HCT116 (cell line): ENCODE measurements around the gene CRHR2. TPM values are rescaled to one million over a fixed set of nuclear protein-coding genes. Genes with fewer than 3 reads are reported as not detected.

Source experiments
- ATAC-seq: fragments of 200-7000 bp; cut with Tn5 transposase; 2 replicates; pipeline ENCODE4 v1.9.1; 2020; ENCODE audit warnings: mild to moderate bottlenecking, moderate library complexity
- BruUV-seq: library from RNA; stranded (reverse); fragments of 400-500 nt; replicated peaks from 2 replicates; lab custom pipeline; 2021; lab: Mats Ljungman, UMichigan
- CTCF ChIA-PET: fragments of 300-600 bp; sonication (Branson Sonifier 250); formaldehyde crosslinking; loops from one replicate; lab custom pipeline; 2021; ENCODE audit warnings: antibody characterized with exemption; lab: Charles Lee
- POLR2A ChIA-PET: fragments of 300-600, 350-600 bp; sonication (Branson Sonifier 250); formaldehyde crosslinking; loops from one replicate; lab custom pipeline; 2021; ENCODE audit warnings: antibody characterized with exemption; lab: Charles Lee
- RAD21 ChIA-PET, 2 experiments: fragments of 300-600 bp; sonication (Branson Sonifier 250); formaldehyde crosslinking; loops; one replicate each; lab custom pipeline; 2023; ENCODE audit warnings: low total read pairs in 2 of 2; ENCODE audit not compliant: uncharacterized antibody in 2 of 2, unreplicated experiment in 2 of 2, low non-redundant PET in 1 of 2; lab: Charles Lee
- DNase-seq: peaks from one replicate; pipeline ENCODE4 v3.0.0-alpha.2; 2010; ENCODE audit warnings: low read depth, low spot score
- H2AFZ ChIP-seq: fragments of 200-600 bp; shearing (Covaris generic), sonication (generic); 2 replicates; pipeline ENCODE4 v1.6.1; 2017; ENCODE audit warnings: low read depth, mixed run types, mixed read lengths, antibody characterized with exemption, low read length; ENCODE audit not compliant: poor library complexity, severe bottlenecking
- H3K27ac ChIP-seq: 2 replicates; pipeline ENCODE4 v1.5.1; 2012; ENCODE audit warnings: low read depth, low read length
- H3K27me3 ChIP-seq: fragments of 200-600 bp; sonication (generic); 2 replicates; pipeline ENCODE4 v1.6.1; 2016; ENCODE audit warnings: mixed run types, low read length, mixed read lengths; ENCODE audit not compliant: insufficient read depth
- H3K36me3 ChIP-seq, 2 experiments: fragments of 200-500 bp in 1 of 2; fragments of 200-600 bp in 1 of 2; sonication (Bioruptor generic) in 1 of 2; sonication (generic) in 1 of 2; 2 replicates each; pipeline versions ENCODE4 v1.5.1 to v1.6.1; 2014 to 2016; ENCODE audit warnings: low read length in 2 of 2, inconsistent platforms in 1 of 2, mixed read lengths in 1 of 2, mixed run types in 1 of 2; ENCODE audit not compliant: insufficient read depth in 2 of 2, control insufficient read depth in 1 of 2
- H3K4me1 ChIP-seq, 2 experiments: fragments of 200-600 bp in 1 of 2; sonication (generic) in 1 of 2; 2 replicates each; pipeline versions ENCODE4 v1.5.1 to v1.6.1; 2012 to 2017; ENCODE audit warnings: low read length in 2 of 2, inconsistent platforms in 1 of 2, mild to moderate bottlenecking in 1 of 2, mixed read lengths in 1 of 2, mixed run types in 1 of 2, moderate library complexity in 1 of 2; ENCODE audit not compliant: insufficient read depth in 2 of 2, control insufficient read depth in 1 of 2
- H3K4me2 ChIP-seq: fragments of 200-600 bp; sonication (generic); 2 replicates; pipeline ENCODE4 v1.6.1; 2017; ENCODE audit warnings: mixed run types, low read length, mixed read lengths
- H3K4me3 ChIP-seq, 2 experiments: fragments of 200-600 bp in 1 of 2; sonication (generic) in 1 of 2; replicated peaks in 1 of 2; 2 replicates each; pipeline ENCODE4 v1.5.1; 2011 to 2016; ENCODE audit warnings: low read length in 2 of 2, control low read depth in 1 of 2, low read depth in 1 of 2, mild to moderate bottlenecking in 1 of 2, mixed read lengths in 1 of 2, mixed run types in 1 of 2
- H3K79me2 ChIP-seq: fragments of 200-600 bp; sonication (generic); 2 replicates; pipeline ENCODE4 v1.6.1; 2017; ENCODE audit warnings: mild to moderate bottlenecking, mixed run types, low read length, moderate library complexity, mixed read lengths; ENCODE audit not compliant: insufficient read depth
- H3K9ac ChIP-seq: fragments of 200-600 bp; sonication (generic); 2 replicates; pipeline ENCODE4 v1.6.1; 2016; ENCODE audit warnings: low read length, mixed read lengths
- H3K9me2 ChIP-seq: fragments of 200-600 bp; sonication (generic), shearing (Covaris generic); 2 replicates; pipeline ENCODE4 v1.6.1; 2017; ENCODE audit warnings: mixed run types, mild to moderate bottlenecking, moderate library complexity; ENCODE audit not compliant: insufficient read depth
- H3K9me3 ChIP-seq, 2 experiments: fragments of 200-500 bp in 1 of 2; fragments of 200-600 bp in 1 of 2; sonication (Bioruptor generic) in 1 of 2; sonication (generic) in 1 of 2; 2 replicates each; pipeline ENCODE4 v1.6.1; 2014 to 2017; ENCODE audit warnings: low read length in 2 of 2, mixed read lengths in 2 of 2, inconsistent platforms in 1 of 2, low read depth in 1 of 2, mild to moderate bottlenecking in 1 of 2, mixed run types in 1 of 2, moderate library complexity in 1 of 2; ENCODE audit not compliant: control insufficient read depth in 1 of 2, insufficient read depth in 1 of 2
- H4K20me1 ChIP-seq: fragments of 200-600 bp; sonication (generic), shearing (Covaris generic); 2 replicates; pipeline ENCODE4 v1.6.1; 2017; ENCODE audit warnings: mixed run types, mild to moderate bottlenecking, moderate library complexity; ENCODE audit not compliant: insufficient read depth
- EGR1 ChIP-seq: IDR thresholded peaks from 2 replicates; pipeline ENCODE4 v1.6.1; 2012; ENCODE audit warnings: low read depth
- EZH2phosphoT487 ChIP-seq: fragments of 200-600 bp; IDR thresholded peaks from 2 replicates; pipeline ENCODE4 v1.6.1; 2018; ENCODE audit warnings: antibody characterized with exemption, borderline replicate concordance
- FOSL1 ChIP-seq: IDR thresholded peaks from 2 replicates; pipeline ENCODE4 v1.6.1; 2012; ENCODE audit warnings: low read depth
- JUND ChIP-seq: IDR thresholded peaks from 2 replicates; pipeline ENCODE4 v1.6.1; 2012
- SIN3A ChIP-seq: IDR thresholded peaks from 2 replicates; pipeline ENCODE4 v1.6.1; 2012; ENCODE audit warnings: low read depth
- SP1 ChIP-seq: IDR thresholded peaks from 2 replicates; pipeline ENCODE4 v1.6.1; 2012; ENCODE audit warnings: low read depth
- TCF7L2 ChIP-seq: IDR thresholded peaks from 2 replicates; pipeline ENCODE4 v1.7.0; 2011; ENCODE audit warnings: borderline replicate concordance, inconsistent platforms; ENCODE audit not compliant: insufficient read depth, insufficient read length; ENCODE audit errors: extremely low read depth
- YY1 ChIP-seq: IDR thresholded peaks from 2 replicates; pipeline ENCODE4 v1.6.1; 2011; ENCODE audit warnings: low read length, low read depth, moderate library complexity, mild to moderate bottlenecking; ENCODE audit not compliant: insufficient replicate concordance; ENCODE audit errors: extremely low read depth
- ZNF274 ChIP-seq: fragments of 200-500 bp; sonication (Bioruptor generic); IDR thresholded peaks from 2 replicates; pipeline ENCODE4 v1.6.1; 2014; ENCODE audit warnings: mild to moderate bottlenecking, low read depth, low read length, inconsistent platforms
- intact Hi-C: fragments of 100-400 bp; cut with micrococcal nuclease; formaldehyde crosslinking; loops from 2 replicates; pipeline ENCODE4 v1.10.0; 2022
- total RNA-seq: library from RNA; stranded (reverse); gene quantifications from one replicate; pipeline ENCODE4 v1.2.1, GENCODE V29; 2021; ENCODE audit not compliant: unreplicated experiment
- TF ChIP-seq, protein P1 (sequence below): IDR thresholded peaks from 2 replicates; pipeline ENCODE4 v1.6.1; 2012; ENCODE audit warnings: low read depth
- TF ChIP-seq, protein P2 (sequence below): IDR thresholded peaks from 2 replicates; pipeline ENCODE4 v1.6.1; 2011; ENCODE audit warnings: mild to moderate bottlenecking, low read length, moderate library complexity; ENCODE audit not compliant: insufficient replicate concordance; ENCODE audit errors: extremely low read depth
- TF ChIP-seq, protein P3 (sequence below): IDR thresholded peaks from 2 replicates; pipeline ENCODE4 v1.6.1; 2012
- TF ChIP-seq, protein P4 (sequence below), 3 experiments: fragments of 200-600 bp in 1 of 3; sonication (generic) in 1 of 3; IDR thresholded peaks in 2 of 3; conservative IDR thresholded peaks in 1 of 3; 2 replicates each; pipeline ENCODE4 v1.5.1; 2012 to 2017; ENCODE audit warnings: low read depth in 2 of 3, low read length in 2 of 3, antibody characterized with exemption in 1 of 3, borderline replicate concordance in 1 of 3, control low read depth in 1 of 3, mild to moderate bottlenecking in 1 of 3, mixed read lengths in 1 of 3, mixed run types in 1 of 3, moderate library complexity in 1 of 3; ENCODE audit not compliant: insufficient read depth in 1 of 3
- TF ChIP-seq, protein P5 (sequence below): IDR thresholded peaks from 2 replicates; pipeline ENCODE4 v1.6.1; 2012

The CRHR2 gene
- total RNA-seq, 1 experiment from 2014 or later = not detected

DNA sequence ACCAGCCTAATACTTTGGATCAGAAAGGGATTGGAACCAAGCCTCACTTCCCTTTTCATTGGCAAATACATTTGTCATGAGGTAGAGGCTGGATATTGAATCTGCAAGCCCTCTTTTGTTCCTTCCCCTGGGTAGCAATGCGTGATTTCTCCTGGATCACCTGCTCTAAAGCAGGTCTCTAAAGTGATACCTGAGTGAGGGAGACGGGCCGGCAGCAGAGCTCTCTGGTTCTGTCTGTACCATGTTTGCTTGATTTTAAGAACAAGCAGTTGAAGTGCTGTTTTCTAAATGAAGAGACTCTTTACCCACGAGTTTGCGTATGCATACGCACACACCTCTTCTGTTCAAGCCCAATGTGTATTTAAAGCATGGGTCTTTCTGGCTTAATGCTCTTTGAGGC is 46.5 kb downstream of the CRHR2 start:
- Histone ChIP-seq H3K9me2 (no peaks in the 10 kb centered on the region), H3K9me3 (no peaks in the 10 kb centered on the region), H3K4me3 (no peak overlapping the region), H3K9ac (no peak overlapping the region), H3K4me2 (no peak overlapping the region), H3K79me2 (no peaks in the 10 kb centered on the region; the same call in 1 of the 2 replicates), H4K20me1 (no peaks in the 10 kb centered on the region), H2AFZ (no peak overlapping the region), H3K27me3 (no peaks in the 10 kb centered on the region), H3K36me3 (peaks cover 34 to 38% of the 10 kb centered on the region in 2 experiments; a peak in 3 of 4 replicates)
- intact Hi-C loops = no loop called here
- ATAC-seq (no peak), DNase-seq (no peak)
- ChIA-PET RAD21 (no interaction called here), POLR2A (no interaction called here)
- BruUV-seq = no TSS peak
- TF ChIP-seq YY1 (no peak), FOSL1 (no peak), EZH2phosphoT487 (no peak), JUND (no peak), SP1 (no peak), EGR1 (no peak), SIN3A (no peak), TCF7L2 (no peak), ZNF274 (no peak)
- TF ChIP-seq, protein P1, sequence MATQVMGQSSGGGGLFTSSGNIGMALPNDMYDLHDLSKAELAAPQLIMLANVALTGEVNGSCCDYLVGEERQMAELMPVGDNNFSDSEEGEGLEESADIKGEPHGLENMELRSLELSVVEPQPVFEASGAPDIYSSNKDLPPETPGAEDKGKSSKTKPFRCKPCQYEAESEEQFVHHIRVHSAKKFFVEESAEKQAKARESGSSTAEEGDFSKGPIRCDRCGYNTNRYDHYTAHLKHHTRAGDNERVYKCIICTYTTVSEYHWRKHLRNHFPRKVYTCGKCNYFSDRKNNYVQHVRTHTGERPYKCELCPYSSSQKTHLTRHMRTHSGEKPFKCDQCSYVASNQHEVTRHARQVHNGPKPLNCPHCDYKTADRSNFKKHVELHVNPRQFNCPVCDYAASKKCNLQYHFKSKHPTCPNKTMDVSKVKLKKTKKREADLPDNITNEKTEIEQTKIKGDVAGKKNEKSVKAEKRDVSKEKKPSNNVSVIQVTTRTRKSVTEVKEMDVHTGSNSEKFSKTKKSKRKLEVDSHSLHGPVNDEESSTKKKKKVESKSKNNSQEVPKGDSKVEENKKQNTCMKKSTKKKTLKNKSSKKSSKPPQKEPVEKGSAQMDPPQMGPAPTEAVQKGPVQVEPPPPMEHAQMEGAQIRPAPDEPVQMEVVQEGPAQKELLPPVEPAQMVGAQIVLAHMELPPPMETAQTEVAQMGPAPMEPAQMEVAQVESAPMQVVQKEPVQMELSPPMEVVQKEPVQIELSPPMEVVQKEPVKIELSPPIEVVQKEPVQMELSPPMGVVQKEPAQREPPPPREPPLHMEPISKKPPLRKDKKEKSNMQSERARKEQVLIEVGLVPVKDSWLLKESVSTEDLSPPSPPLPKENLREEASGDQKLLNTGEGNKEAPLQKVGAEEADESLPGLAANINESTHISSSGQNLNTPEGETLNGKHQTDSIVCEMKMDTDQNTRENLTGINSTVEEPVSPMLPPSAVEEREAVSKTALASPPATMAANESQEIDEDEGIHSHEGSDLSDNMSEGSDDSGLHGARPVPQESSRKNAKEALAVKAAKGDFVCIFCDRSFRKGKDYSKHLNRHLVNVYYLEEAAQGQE = no peak
- TF ChIP-seq, protein P2, sequence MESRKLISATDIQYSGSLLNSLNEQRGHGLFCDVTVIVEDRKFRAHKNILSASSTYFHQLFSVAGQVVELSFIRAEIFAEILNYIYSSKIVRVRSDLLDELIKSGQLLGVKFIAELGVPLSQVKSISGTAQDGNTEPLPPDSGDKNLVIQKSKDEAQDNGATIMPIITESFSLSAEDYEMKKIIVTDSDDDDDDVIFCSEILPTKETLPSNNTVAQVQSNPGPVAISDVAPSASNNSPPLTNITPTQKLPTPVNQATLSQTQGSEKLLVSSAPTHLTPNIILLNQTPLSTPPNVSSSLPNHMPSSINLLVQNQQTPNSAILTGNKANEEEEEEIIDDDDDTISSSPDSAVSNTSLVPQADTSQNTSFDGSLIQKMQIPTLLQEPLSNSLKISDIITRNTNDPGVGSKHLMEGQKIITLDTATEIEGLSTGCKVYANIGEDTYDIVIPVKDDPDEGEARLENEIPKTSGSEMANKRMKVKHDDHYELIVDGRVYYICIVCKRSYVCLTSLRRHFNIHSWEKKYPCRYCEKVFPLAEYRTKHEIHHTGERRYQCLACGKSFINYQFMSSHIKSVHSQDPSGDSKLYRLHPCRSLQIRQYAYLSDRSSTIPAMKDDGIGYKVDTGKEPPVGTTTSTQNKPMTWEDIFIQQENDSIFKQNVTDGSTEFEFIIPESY = no peak
- TF ChIP-seq, protein P3, sequence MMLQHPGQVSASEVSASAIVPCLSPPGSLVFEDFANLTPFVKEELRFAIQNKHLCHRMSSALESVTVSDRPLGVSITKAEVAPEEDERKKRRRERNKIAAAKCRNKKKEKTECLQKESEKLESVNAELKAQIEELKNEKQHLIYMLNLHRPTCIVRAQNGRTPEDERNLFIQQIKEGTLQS = no peak
- TF ChIP-seq, protein P4, sequence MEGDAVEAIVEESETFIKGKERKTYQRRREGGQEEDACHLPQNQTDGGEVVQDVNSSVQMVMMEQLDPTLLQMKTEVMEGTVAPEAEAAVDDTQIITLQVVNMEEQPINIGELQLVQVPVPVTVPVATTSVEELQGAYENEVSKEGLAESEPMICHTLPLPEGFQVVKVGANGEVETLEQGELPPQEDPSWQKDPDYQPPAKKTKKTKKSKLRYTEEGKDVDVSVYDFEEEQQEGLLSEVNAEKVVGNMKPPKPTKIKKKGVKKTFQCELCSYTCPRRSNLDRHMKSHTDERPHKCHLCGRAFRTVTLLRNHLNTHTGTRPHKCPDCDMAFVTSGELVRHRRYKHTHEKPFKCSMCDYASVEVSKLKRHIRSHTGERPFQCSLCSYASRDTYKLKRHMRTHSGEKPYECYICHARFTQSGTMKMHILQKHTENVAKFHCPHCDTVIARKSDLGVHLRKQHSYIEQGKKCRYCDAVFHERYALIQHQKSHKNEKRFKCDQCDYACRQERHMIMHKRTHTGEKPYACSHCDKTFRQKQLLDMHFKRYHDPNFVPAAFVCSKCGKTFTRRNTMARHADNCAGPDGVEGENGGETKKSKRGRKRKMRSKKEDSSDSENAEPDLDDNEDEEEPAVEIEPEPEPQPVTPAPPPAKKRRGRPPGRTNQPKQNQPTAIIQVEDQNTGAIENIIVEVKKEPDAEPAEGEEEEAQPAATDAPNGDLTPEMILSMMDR (IDR thresholded peaks at IDR 0.05 in 2 of 3, conservative IDR thresholded peaks at IDR 0.05 in 1 of 3; ENCODE audit: borderline replicate concordance in 1 of 3, insufficient read depth in 1 of 3, low read depth in 2 of 3, low read length in 2 of 3) = no peak
- TF ChIP-seq, protein P5, sequence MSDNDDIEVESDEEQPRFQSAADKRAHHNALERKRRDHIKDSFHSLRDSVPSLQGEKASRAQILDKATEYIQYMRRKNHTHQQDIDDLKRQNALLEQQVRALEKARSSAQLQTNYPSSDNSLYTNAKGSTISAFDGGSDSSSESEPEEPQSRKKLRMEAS = no peak
- TF ChIP-seq, all 23 proteins: peak for 0
- Histone ChIP-seq H3K4me1 (no peaks in the 10 kb centered on the region), H3K27ac (no peak overlapping the region)
- CTCF ChIA-PET = no interaction called here
